ENCODE data around the gene LSMEM2.
"Not testable (repeated sequence)": the region's sequence is repeated elsewhere in the genome, so short reads cannot be mapped to it uniquely, and the experiment has no call there.

LSMEM2 gene

GRCh38 chr3:50279255-50280016 is 549 bp downstream of the LSMEM2 start:
- Histone ChIP-seq H3K36me3 (ENCODE audit: control insufficient read depth, insufficient read depth, low read length) (no peaks in the 10 kb centered on the region), H3K4me1 (ENCODE audit: control insufficient read depth, insufficient read depth, low read length) (peaks cover 9% of the 10 kb centered on the region), H3K9me3 (ENCODE audit: control insufficient read depth, insufficient read depth, low read length) (no peaks in the 10 kb centered on the region), H3K4me3 (ENCODE audit: low read length) (no peak overlapping the region), H3K27me3 (ENCODE audit: control insufficient read depth, insufficient read depth, low read length) (peaks cover 5% of the 10 kb centered on the region; the same call in 1 of the 2 replicates), H3K27ac (ENCODE audit: low read length) (no peak overlapping the region)
- WGBS (ENCODE audit: insufficient coverage, insufficient read length) = no CpG with 5 or more reads among the region's 8 CpGs
- no peak for DNase-seq (ENCODE audit: low read depth, low spot score)

GRCh38 chr3:50284121-50284520 is 5.2 kb downstream of the LSMEM2 start:
- not testable (repeated sequence) for H3K4me1 ChIP-seq (ENCODE audit: control insufficient read depth, insufficient read depth, low read length); DNase-seq (ENCODE audit: low read depth, low spot score); H3K27me3 ChIP-seq (ENCODE audit: control insufficient read depth, insufficient read depth, low read length); H3K9me3 ChIP-seq (ENCODE audit: control insufficient read depth, insufficient read depth, low read length); H3K4me3 ChIP-seq (ENCODE audit: low read length); H3K27ac ChIP-seq (ENCODE audit: low read length)
- no CpG with 5 or more reads among the region's 6 CpGs for WGBS (ENCODE audit: insufficient coverage, insufficient read length)
- H3K36me3 ChIP-seq (ENCODE audit: control insufficient read depth, insufficient read depth, low read length) = peaks cover 19% of the 10 kb centered on the region

- H3K4me1 ChIP-seq (ENCODE audit: control insufficient read depth, insufficient read depth, low read length) = no peaks in the 10 kb centered on the region
- no peaks in the 10 kb centered on the region for H3K27me3 ChIP-seq (ENCODE audit: control insufficient read depth, insufficient read depth, low read length)
- no peak overlapping the region for H3K4me3 ChIP-seq (ENCODE audit: low read length)
- no peak for DNase-seq (ENCODE audit: low read depth, low spot score)
- H3K9me3 ChIP-seq (ENCODE audit: control insufficient read depth, insufficient read depth, low read length) = no peaks in the 10 kb centered on the region
- no CpG with 5 or more reads among the region's 28 CpGs for WGBS (ENCODE audit: insufficient coverage, insufficient read length)
- peaks cover 35% of the 10 kb centered on the region for H3K36me3 ChIP-seq (ENCODE audit: control insufficient read depth, insufficient read depth, low read length)
- H3K27ac ChIP-seq (ENCODE audit: low read length) = no peak overlapping the region
Measured at GRCh38 chr3:50286322-50287227, 7.7 kb downstream of the LSMEM2 start.

GRCh38 chr3:50287262-50287661 is 8.4 kb downstream of the LSMEM2 start:
- Histone ChIP-seq H3K4me3 (ENCODE audit: low read length) (no peak overlapping the region), H3K27me3 (ENCODE audit: control insufficient read depth, insufficient read depth, low read length) (no peaks in the 10 kb centered on the region), H3K4me1 (ENCODE audit: control insufficient read depth, insufficient read depth, low read length) (no peaks in the 10 kb centered on the region), H3K27ac (ENCODE audit: low read length) (no peak overlapping the region), H3K9me3 (ENCODE audit: control insufficient read depth, insufficient read depth, low read length) (no peaks in the 10 kb centered on the region), H3K36me3 (ENCODE audit: control insufficient read depth, insufficient read depth, low read length) (peaks cover 35% of the 10 kb centered on the region)
- WGBS (ENCODE audit: insufficient coverage, insufficient read length) = no CpG with 5 or more reads among the region's 1 CpG
- DNase-seq (ENCODE audit: low read depth, low spot score) = no peak

- Histone ChIP-seq H3K9me3 (ENCODE audit: control insufficient read depth, insufficient read depth, low read length) (no peaks in the 10 kb centered on the region), H3K36me3 (ENCODE audit: control insufficient read depth, insufficient read depth, low read length) (peaks cover 35% of the 10 kb centered on the region), H3K27me3 (ENCODE audit: control insufficient read depth, insufficient read depth, low read length) (no peaks in the 10 kb centered on the region), H3K27ac (ENCODE audit: low read length) (no peak overlapping the region), H3K4me3 (ENCODE audit: low read length) (no peak overlapping the region), H3K4me1 (ENCODE audit: control insufficient read depth, insufficient read depth, low read length) (peaks cover 1% of the 10 kb centered on the region; the same call in 1 of the 2 replicates)
- DNase-seq (ENCODE audit: low read depth, low spot score) = no peak
- no CpG with 5 or more reads among the region's 23 CpGs for WGBS (ENCODE audit: insufficient coverage, insufficient read length)
Measured at GRCh38 chr3:50288387-50289007, 9.6 kb downstream of the LSMEM2 start.

- peaks cover 35% of the 10 kb centered on the region for H3K36me3 ChIP-seq (ENCODE audit: control insufficient read depth, insufficient read depth, low read length)
- H3K27me3 ChIP-seq (ENCODE audit: control insufficient read depth, insufficient read depth, low read length) = no peaks in the 10 kb centered on the region
- no peak for DNase-seq (ENCODE audit: low read depth, low spot score)
- no peak overlapping the region for H3K27ac ChIP-seq (ENCODE audit: low read length)
- H3K4me1 ChIP-seq (ENCODE audit: control insufficient read depth, insufficient read depth, low read length) = peaks cover 1% of the 10 kb centered on the region; the same call in 1 of the 2 replicates
- WGBS (ENCODE audit: insufficient coverage, insufficient read length) = no CpG with 5 or more reads among the region's 6 CpGs
- no peak overlapping the region for H3K4me3 ChIP-seq (ENCODE audit: low read length)
- H3K9me3 ChIP-seq (ENCODE audit: control insufficient read depth, insufficient read depth, low read length) = no peaks in the 10 kb centered on the region
Measured at GRCh38 chr3:50289130-50289529, 10.2 kb downstream of the LSMEM2 start.

- no peak for DNase-seq (ENCODE audit: low read depth, low spot score)
- no CpG with 5 or more reads among the region's 16 CpGs for WGBS (ENCODE audit: insufficient coverage, insufficient read length)
- peaks cover 1% of the 10 kb centered on the region; the same call in 1 of the 2 replicates for H3K4me1 ChIP-seq (ENCODE audit: control insufficient read depth, insufficient read depth, low read length)
- H3K27ac ChIP-seq (ENCODE audit: low read length) = no peak overlapping the region
- H3K27me3 ChIP-seq (ENCODE audit: control insufficient read depth, insufficient read depth, low read length) = no peaks in the 10 kb centered on the region
- no peaks in the 10 kb centered on the region for H3K9me3 ChIP-seq (ENCODE audit: control insufficient read depth, insufficient read depth, low read length)
- no peak overlapping the region for H3K4me3 ChIP-seq (ENCODE audit: low read length)
- H3K36me3 ChIP-seq (ENCODE audit: control insufficient read depth, insufficient read depth, low read length) = peaks cover 35% of the 10 kb centered on the region
Measured at GRCh38 chr3:50290161-50290641, 11.3 kb downstream of the LSMEM2 start.

GRCh38 chr3:50292159-50293078 is 13.5 kb downstream of the LSMEM2 start, which contains the start of gene IFRD2:
Gene IFRD2 (minus strand): TSS chr3:50292429. CDS start chr3:50292274, 155 bp downstream.
- Histone ChIP-seq H3K27me3 (ENCODE audit: control insufficient read depth, insufficient read depth, low read length) (no peaks in the 10 kb centered on the region), H3K4me1 (ENCODE audit: control insufficient read depth, insufficient read depth, low read length) (peaks cover 1% of the 10 kb centered on the region; the same call in 1 of the 2 replicates), H3K36me3 (ENCODE audit: control insufficient read depth, insufficient read depth, low read length) (peaks cover 28% of the 10 kb centered on the region), H3K9me3 (ENCODE audit: control insufficient read depth, insufficient read depth, low read length) (no peaks in the 10 kb centered on the region), H3K4me3 (ENCODE audit: low read length) (peak within 1 kb of the TSS; percentile 74), H3K27ac (ENCODE audit: low read length) (no peak within 1 kb of the TSS)
- WGBS (ENCODE audit: insufficient coverage, insufficient read length) = no CpG with 5 or more reads among the region's 67 CpGs
- DNase-seq (ENCODE audit: low read depth, low spot score) = peak; percentile 98

- no peak overlapping the region for H3K4me3 ChIP-seq (ENCODE audit: low read length)
- WGBS (ENCODE audit: insufficient coverage, insufficient read length) = no CpG with 5 or more reads among the region's 12 CpGs
- H3K27ac ChIP-seq (ENCODE audit: low read length) = no peak overlapping the region
Measured at GRCh38 chr3:50293079-50293801, 14.4 kb downstream of the LSMEM2 start.

More at GRCh38 chr3:50293079-50293801, 14.4 kb downstream of the LSMEM2 start:
- no peaks in the 10 kb centered on the region for H3K9me3 ChIP-seq (ENCODE audit: control insufficient read depth, insufficient read depth, low read length)
- DNase-seq (ENCODE audit: low read depth, low spot score) = no peak
- H3K27me3 ChIP-seq (ENCODE audit: control insufficient read depth, insufficient read depth, low read length) = no peaks in the 10 kb centered on the region
- H3K36me3 ChIP-seq (ENCODE audit: control insufficient read depth, insufficient read depth, low read length) = peaks cover 24% of the 10 kb centered on the region
- peaks cover 1% of the 10 kb centered on the region; the same call in 1 of the 2 replicates for H3K4me1 ChIP-seq (ENCODE audit: control insufficient read depth, insufficient read depth, low read length)

Data from iPS DF 6.9 (cell line).